Prostate gland (tissue), 2 donors: ENCODE results near the gene ZNF764. TPM values are rescaled to one million over a fixed set of nuclear protein-coding genes. Genes with fewer than 3 reads are reported as not detected.

Experiments
- DNase-seq: peaks from one replicate; pipeline ENCODE4 v3.0.0-alpha.2; 2019; ENCODE audit warnings: low spot score
- H3K27ac ChIP-seq, 2 donors: fragments of 200-600 bp; sonication (generic); 2 replicates each; pipeline ENCODE4 v1.5.1; 2017 to 2019
- H3K27me3 ChIP-seq: fragments of 200-600 bp; sonication (generic); replicated peaks from 2 replicates; pipeline ENCODE4 v1.5.1; 2019; ENCODE audit not compliant: insufficient read depth
- H3K36me3 ChIP-seq, 2 donors: fragments of 200-600 bp; sonication (generic); 1 replicate in 1 of 2; 2 replicates in 1 of 2; pipeline versions ENCODE4 v1.5.1 to v1.8.1; 2017 to 2019
- H3K4me1 ChIP-seq: fragments of 200-600 bp; sonication (generic); replicated peaks from 2 replicates; pipeline ENCODE4 v1.5.1; 2019
- H3K4me3 ChIP-seq, 2 donors: fragments of 200-600 bp; sonication (generic); 2 replicates each; pipeline ENCODE4 v1.5.1; 2017 to 2019
- H3K9me3 ChIP-seq: fragments of 200-600 bp; sonication (generic); 2 replicates; pipeline ENCODE4 v1.5.1; 2017
- POLR2A ChIP-seq: fragments of 450-650 bp; IDR thresholded peaks from one replicate; pipeline ENCODE4 v1.6.1; 2016; ENCODE audit warnings: antibody characterized with exemption, mild to moderate bottlenecking
- POLR2AphosphoS5 ChIP-seq: sonication (generic); formaldehyde crosslinking; IDR thresholded peaks from one replicate; pipeline ENCODE4 v1.6.1; 2017; ENCODE audit warnings: antibody characterized with exemption
- WGBS: methylation state at CpG from one replicate; pipeline ENCODE4 v1.1.5; 2018; 5-methylcytosine and 5-hydroxymethylcytosine counted together
- intact Hi-C: fragments of 100-400 bp; cut with DNase I; formaldehyde crosslinking; loops from one replicate; pipeline ENCODE4 v1.14.2; 2022
- total RNA-seq, 2 donors: library from RNA; depleted of rRNA; stranded (reverse); fragments of >200 nt; gene quantifications; one replicate each; pipeline ENCODE4 v1.1.0, GENCODE V29; 2016
- TF ChIP-seq, protein P1 (sequence below), 4 experiments: fragments of 200-600 bp in 2 of 4; fragments of 450-650 bp in 2 of 4; sonication (generic) in 2 of 4; IDR thresholded peaks; 1 replicate in 3 of 4; 2 replicates in 1 of 4; pipeline ENCODE4 v1.5.1; 2016 to 2019; ENCODE audit warnings: antibody characterized with exemption in 4 of 4, mild to moderate bottlenecking in 2 of 4, moderate library complexity in 2 of 4

Gene ZNF764
- 10 to 100 TPM; 15.7 to 22.5 TPM for total RNA-seq

DNA sequence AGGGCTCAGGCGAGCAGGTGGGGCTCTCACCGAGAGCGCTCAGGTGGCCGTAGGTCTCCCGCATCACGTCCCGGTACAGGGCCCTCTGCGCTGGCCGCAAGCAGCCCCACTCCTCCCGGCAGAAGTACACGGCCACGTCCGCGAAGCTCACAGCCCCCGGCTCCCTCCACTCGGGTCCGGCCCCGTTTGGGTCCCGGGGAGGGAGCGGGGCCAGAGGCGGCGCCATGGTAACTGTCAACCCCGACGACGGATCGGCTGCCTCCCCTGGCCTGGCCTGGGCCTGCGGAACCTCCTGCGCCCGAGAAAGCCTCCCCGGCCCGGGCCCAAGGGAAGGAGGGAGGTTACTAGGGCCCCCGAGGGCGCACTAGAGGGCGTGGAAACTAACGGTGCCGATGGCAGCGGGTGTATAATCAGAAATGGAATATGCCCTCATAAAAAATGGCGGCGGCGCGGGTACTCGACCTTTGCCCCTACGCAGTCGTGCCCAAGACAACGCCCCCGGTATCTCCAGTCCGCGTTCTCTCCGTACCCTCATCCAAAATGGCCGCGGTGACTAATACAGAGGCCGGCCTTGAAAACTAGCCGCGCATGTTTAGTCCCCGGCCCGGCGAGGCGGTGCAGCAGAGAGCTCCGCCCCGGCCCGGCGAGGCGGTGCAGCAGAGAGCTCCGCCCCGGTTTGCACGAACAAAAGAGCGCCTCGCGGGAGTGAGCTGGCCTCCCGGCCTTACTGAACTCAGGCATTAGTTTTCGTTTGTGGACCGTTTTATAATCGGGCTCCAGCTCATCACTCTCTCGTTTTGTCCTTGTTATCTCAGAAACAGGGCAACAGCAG is at the start of gene ZNF764:
Gene ZNF764, minus strand, starts transcription at position 418 of the 832 bp plus-strand sequence. Its CDS starts 192 bp downstream, at position 226.
- TF ChIP-seq, protein P1, sequence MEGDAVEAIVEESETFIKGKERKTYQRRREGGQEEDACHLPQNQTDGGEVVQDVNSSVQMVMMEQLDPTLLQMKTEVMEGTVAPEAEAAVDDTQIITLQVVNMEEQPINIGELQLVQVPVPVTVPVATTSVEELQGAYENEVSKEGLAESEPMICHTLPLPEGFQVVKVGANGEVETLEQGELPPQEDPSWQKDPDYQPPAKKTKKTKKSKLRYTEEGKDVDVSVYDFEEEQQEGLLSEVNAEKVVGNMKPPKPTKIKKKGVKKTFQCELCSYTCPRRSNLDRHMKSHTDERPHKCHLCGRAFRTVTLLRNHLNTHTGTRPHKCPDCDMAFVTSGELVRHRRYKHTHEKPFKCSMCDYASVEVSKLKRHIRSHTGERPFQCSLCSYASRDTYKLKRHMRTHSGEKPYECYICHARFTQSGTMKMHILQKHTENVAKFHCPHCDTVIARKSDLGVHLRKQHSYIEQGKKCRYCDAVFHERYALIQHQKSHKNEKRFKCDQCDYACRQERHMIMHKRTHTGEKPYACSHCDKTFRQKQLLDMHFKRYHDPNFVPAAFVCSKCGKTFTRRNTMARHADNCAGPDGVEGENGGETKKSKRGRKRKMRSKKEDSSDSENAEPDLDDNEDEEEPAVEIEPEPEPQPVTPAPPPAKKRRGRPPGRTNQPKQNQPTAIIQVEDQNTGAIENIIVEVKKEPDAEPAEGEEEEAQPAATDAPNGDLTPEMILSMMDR (IDR thresholded peaks at IDR 0.05), result peak in 1 of 4 experiments; percentile 25
- TF ChIP-seq POLR2AphosphoS5 (peak; percentile 97), POLR2A (peak; percentile 51)
- no peaks in the 10 kb centered on the region for H3K4me1 ChIP-seq
- WGBS, result under 1% methylated on average over 74 of the region's 74 CpGs
- H3K9me3 ChIP-seq, result no peaks in the 10 kb centered on the region
- H3K36me3 ChIP-seq, result peaks cover 0 to 9% of the 10 kb centered on the region in 2 donors
- intact Hi-C loops, result loop anchor here (2.0 kb wide), 1 partner anchor 23 kb away; the partner anchor contains the start of gene ZNF747
- H3K27me3 ChIP-seq, result no peaks in the 10 kb centered on the region
- peak within 1 kb of the TSS; percentile 80 to 81 for H3K4me3 ChIP-seq
- peak within 1 kb of the TSS; percentile 93 for H3K27ac ChIP-seq
- DNase-seq, result peak; percentile 99

DNA sequence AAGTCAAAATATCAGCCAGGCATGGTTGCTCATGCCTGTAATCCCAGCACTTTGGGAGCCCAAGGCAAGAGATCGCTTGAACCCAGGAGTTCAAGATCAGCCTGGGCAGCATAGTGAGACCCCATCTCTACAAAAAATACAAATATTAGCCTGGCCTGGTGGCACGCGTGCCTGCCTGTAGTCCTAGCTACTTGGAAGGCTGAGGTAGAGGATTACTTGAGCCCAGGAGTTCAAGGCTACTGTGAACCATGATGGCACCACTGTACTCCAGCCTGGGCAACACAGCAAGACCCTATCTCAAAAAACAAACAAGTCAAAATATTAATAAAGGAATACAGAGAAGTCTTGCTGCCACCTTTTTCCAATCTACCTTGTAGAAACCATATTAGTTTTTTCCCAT is 47.8 kb upstream of the ZNF764 start:
- WGBS, result 98% methylated on average over 3 of the region's 3 CpGs
- Histone ChIP-seq H3K4me1 (no peaks in the 10 kb centered on the region), H3K27ac (no peak overlapping the region), H3K27me3 (no peaks in the 10 kb centered on the region), H3K9me3 (no peaks in the 10 kb centered on the region), H3K36me3 (peaks cover 10% of the 10 kb centered on the region in 2 donors), H3K4me3 (no peak overlapping the region)
- intact Hi-C loops, result no loop called here
- TF ChIP-seq, protein P1 (IDR thresholded peaks at IDR 0.05), result no peak
- TF ChIP-seq POLR2A (no peak), POLR2AphosphoS5 (no peak)
- no peak for DNase-seq

DNA sequence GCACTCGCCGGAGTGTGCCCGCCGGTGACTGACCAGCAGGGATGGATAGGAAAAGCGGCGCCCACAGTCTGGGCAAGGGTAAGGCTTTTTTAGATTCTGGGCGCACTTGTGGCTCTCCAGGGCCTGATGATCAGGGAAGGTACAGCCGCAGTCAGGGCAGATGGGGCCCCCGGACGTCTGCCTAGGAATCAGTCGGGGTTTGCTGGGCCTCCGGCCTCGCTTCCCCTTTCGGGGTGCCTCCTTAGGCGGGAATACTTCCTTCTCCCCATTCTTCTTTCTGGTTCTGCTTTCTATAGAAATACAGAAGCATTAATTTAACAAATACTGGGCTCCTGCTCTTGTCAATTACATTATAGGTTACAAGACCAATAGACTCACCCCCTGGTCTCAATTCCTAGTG is 47.0 kb upstream of the ZNF764 start:
- TF ChIP-seq, protein P1 (IDR thresholded peaks at IDR 0.05), result no peak
- TF ChIP-seq POLR2A (no peak), POLR2AphosphoS5 (no peak)
- WGBS, result 85% methylated on average over 15 of the region's 15 CpGs
- peaks cover 10% of the 10 kb centered on the region in 2 donors for H3K36me3 ChIP-seq
- DNase-seq, result no peak
- H3K4me3 ChIP-seq, result no peak overlapping the region
- H3K27me3 ChIP-seq, result no peaks in the 10 kb centered on the region
- no peak overlapping the region for H3K27ac ChIP-seq
- no peaks in the 10 kb centered on the region for H3K9me3 ChIP-seq
- intact Hi-C loops, result no loop called here
- peaks cover 1% of the 10 kb centered on the region for H3K4me1 ChIP-seq

DNA sequence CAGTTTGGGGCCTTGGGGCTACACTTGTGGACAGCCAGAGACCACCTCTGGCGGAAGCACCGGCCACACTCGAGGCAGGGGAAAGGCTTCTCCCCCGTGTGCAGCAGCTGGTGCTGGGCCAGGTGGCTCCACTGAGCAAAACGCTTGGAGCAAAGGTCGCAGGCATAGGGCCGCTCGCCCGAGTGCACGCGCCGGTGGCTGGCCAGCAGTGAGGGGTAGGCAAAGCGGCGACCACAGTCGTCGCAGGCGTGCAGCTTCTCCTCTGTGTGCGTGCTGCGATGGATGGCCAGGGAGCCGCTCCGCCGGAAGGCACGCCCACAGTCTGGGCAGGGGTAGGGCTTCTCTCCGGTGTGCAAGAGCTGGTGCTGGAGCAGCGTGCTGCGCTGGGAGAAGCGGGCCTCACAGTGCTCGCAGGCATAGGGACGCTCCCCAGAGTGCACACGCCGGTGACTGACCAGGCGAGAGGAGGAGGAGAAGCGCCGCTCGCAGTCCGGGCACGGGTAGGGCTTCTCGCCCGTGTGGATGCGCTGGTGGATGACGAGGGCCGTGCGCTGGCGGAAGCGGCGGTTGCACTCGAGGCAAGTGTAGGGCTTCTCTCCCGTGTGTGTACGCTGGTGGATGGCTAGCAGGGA is 46.3 kb upstream of the ZNF764 start:
- Histone ChIP-seq H3K9me3 (no peaks in the 10 kb centered on the region), H3K27ac (no peak overlapping the region), H3K4me1 (peaks cover 6% of the 10 kb centered on the region), H3K27me3 (no peaks in the 10 kb centered on the region), H3K4me3 (no peak overlapping the region), H3K36me3 (peaks cover 10% of the 10 kb centered on the region in 2 donors)
- no peak for DNase-seq
- TF ChIP-seq, protein P1 (IDR thresholded peaks at IDR 0.05), result no peak
- TF ChIP-seq POLR2AphosphoS5 (no peak), POLR2A (no peak)
- 93% methylated on average over 48 of the region's 49 CpGs for WGBS
- intact Hi-C loops, result no loop called here
